T-helper 2 cell treated with Interferon-gamma antibody and Interleukin-4, amounts not matched to agents 5 μg/mL and 100 μg/mL, for 36 hours (primary cell): Measurements from ENCODE around the gene WDR37.

ENCODE experiments used
- DNase-seq: peaks from one replicate; pipeline ENCODE4 v3.0.0; 2021; ENCODE audit warnings: low spot score
- H3K27ac Mint-ChIP-seq: one replicate; pipeline ENCODE4 v1.8.0; 2021; ENCODE audit warnings: mild to moderate bottlenecking, mixed read lengths
- H3K27me3 Mint-ChIP-seq: one replicate; pipeline ENCODE4 v1.8.0; 2021; ENCODE audit warnings: low read depth, mixed read lengths
- H3K36me3 Mint-ChIP-seq: one replicate; pipeline ENCODE4 v1.8.0; 2021; ENCODE audit warnings: low read depth, mixed read lengths
- H3K4me1 Mint-ChIP-seq: one replicate; pipeline ENCODE4 v1.8.0; 2021; ENCODE audit warnings: low read depth, mixed read lengths
- H3K4me3 Mint-ChIP-seq: one replicate; pipeline ENCODE4 v1.8.0; 2022; ENCODE audit warnings: mild to moderate bottlenecking, moderate library complexity, mixed read lengths
- H3K9me3 Mint-ChIP-seq: one replicate; pipeline ENCODE4 v1.8.0; 2021; ENCODE audit warnings: mixed read lengths

WDR37 gene

GRCh38 chr10:1121271-1121970, 65.2 kb downstream of the WDR37 start:
- H3K4me3 Mint-ChIP-seq = no peak overlapping the region
- H3K27ac Mint-ChIP-seq = no peak overlapping the region
- peaks cover 59% of the 10 kb centered on the region for H3K36me3 Mint-ChIP-seq
- H3K9me3 Mint-ChIP-seq = no peaks in the 10 kb centered on the region
- no peaks in the 10 kb centered on the region for H3K27me3 Mint-ChIP-seq
- peaks cover 13% of the 10 kb centered on the region for H3K4me1 Mint-ChIP-seq
- DNase-seq = no peak

- peak overlapping the region; percentile 26 for H3K27ac Mint-ChIP-seq
- no peaks in the 10 kb centered on the region for H3K9me3 Mint-ChIP-seq
- H3K4me1 Mint-ChIP-seq = peaks cover 13% of the 10 kb centered on the region
- peaks cover 61% of the 10 kb centered on the region for H3K36me3 Mint-ChIP-seq
- no peaks in the 10 kb centered on the region for H3K27me3 Mint-ChIP-seq
- H3K4me3 Mint-ChIP-seq = no peak overlapping the region
- no peak for DNase-seq
Measured at GRCh38 chr10:1122349-1122748, 66.2 kb downstream of the WDR37 start.

- H3K27me3 Mint-ChIP-seq = no peaks in the 10 kb centered on the region
- peaks cover 13% of the 10 kb centered on the region for H3K4me1 Mint-ChIP-seq
- no peak overlapping the region for H3K27ac Mint-ChIP-seq
- no peaks in the 10 kb centered on the region for H3K9me3 Mint-ChIP-seq
- peaks cover 60% of the 10 kb centered on the region for H3K36me3 Mint-ChIP-seq
- no peak for DNase-seq
- no peak overlapping the region for H3K4me3 Mint-ChIP-seq
Measured at GRCh38 chr10:1123198-1123597, 67.0 kb downstream of the WDR37 start.

GRCh38 chr10:1123972-1124371, 67.8 kb downstream of the WDR37 start:
- peaks cover 13% of the 10 kb centered on the region for H3K4me1 Mint-ChIP-seq
- H3K36me3 Mint-ChIP-seq = peaks cover 56% of the 10 kb centered on the region
- H3K9me3 Mint-ChIP-seq = no peaks in the 10 kb centered on the region
- no peak overlapping the region for H3K4me3 Mint-ChIP-seq
- no peak for DNase-seq
- H3K27ac Mint-ChIP-seq = no peak overlapping the region
- H3K27me3 Mint-ChIP-seq = no peaks in the 10 kb centered on the region

GRCh38 chr10:1124796-1125195, 68.6 kb downstream of the WDR37 start:
- H3K4me1 Mint-ChIP-seq = peaks cover 13% of the 10 kb centered on the region
- H3K4me3 Mint-ChIP-seq = no peak overlapping the region
- DNase-seq = no peak
- H3K36me3 Mint-ChIP-seq = peaks cover 58% of the 10 kb centered on the region
- no peaks in the 10 kb centered on the region for H3K27me3 Mint-ChIP-seq
- no peaks in the 10 kb centered on the region for H3K9me3 Mint-ChIP-seq
- H3K27ac Mint-ChIP-seq = no peak overlapping the region

GRCh38 chr10:1126461-1126860, 70.3 kb downstream of the WDR37 start:
- Mint-ChIP-seq H3K36me3 (peaks cover 68% of the 10 kb centered on the region), H3K27me3 (no peaks in the 10 kb centered on the region), H3K4me1 (peaks cover 13% of the 10 kb centered on the region), H3K9me3 (no peaks in the 10 kb centered on the region), H3K27ac (no peak overlapping the region), H3K4me3 (no peak overlapping the region)
- DNase-seq = no peak

GRCh38 chr10:1127629-1128028, 71.4 kb downstream of the WDR37 start:
- H3K4me1 Mint-ChIP-seq = peaks cover 7% of the 10 kb centered on the region
- H3K27ac Mint-ChIP-seq = no peak overlapping the region
- H3K9me3 Mint-ChIP-seq = no peaks in the 10 kb centered on the region
- no peaks in the 10 kb centered on the region for H3K27me3 Mint-ChIP-seq
- DNase-seq = no peak
- H3K4me3 Mint-ChIP-seq = no peak overlapping the region
- peaks cover 61% of the 10 kb centered on the region for H3K36me3 Mint-ChIP-seq

GRCh38 chr10:1128115-1128514, 71.9 kb downstream of the WDR37 start:
- Mint-ChIP-seq H3K36me3 (peaks cover 58% of the 10 kb centered on the region), H3K9me3 (no peaks in the 10 kb centered on the region), H3K27ac (no peak overlapping the region), H3K4me1 (peaks cover 5% of the 10 kb centered on the region), H3K27me3 (no peaks in the 10 kb centered on the region), H3K4me3 (no peak overlapping the region)
- DNase-seq = no peak

- Mint-ChIP-seq H3K27me3 (no peaks in the 10 kb centered on the region), H3K36me3 (peaks cover 54% of the 10 kb centered on the region), H3K4me3 (no peak overlapping the region), H3K9me3 (no peaks in the 10 kb centered on the region), H3K27ac (no peak overlapping the region), H3K4me1 (peaks cover 3% of the 10 kb centered on the region)
- DNase-seq = no peak
Measured at GRCh38 chr10:1128649-1129048, 72.5 kb downstream of the WDR37 start.

- no peak overlapping the region for H3K4me3 Mint-ChIP-seq
- H3K9me3 Mint-ChIP-seq = no peaks in the 10 kb centered on the region
- H3K36me3 Mint-ChIP-seq = peaks cover 41% of the 10 kb centered on the region
- H3K27me3 Mint-ChIP-seq = no peaks in the 10 kb centered on the region
- peaks cover 7% of the 10 kb centered on the region for H3K4me1 Mint-ChIP-seq
- H3K27ac Mint-ChIP-seq = no peak overlapping the region
- DNase-seq = no peak
Measured at GRCh38 chr10:1130226-1130625, 74.0 kb downstream of the WDR37 start.

GRCh38 chr10:1130995-1131790, 75.0 kb downstream of the WDR37 start:
- Mint-ChIP-seq H3K27me3 (no peaks in the 10 kb centered on the region), H3K4me3 (no peak overlapping the region), H3K36me3 (peaks cover 37% of the 10 kb centered on the region), H3K9me3 (no peaks in the 10 kb centered on the region), H3K27ac (no peak overlapping the region), H3K4me1 (peaks cover 7% of the 10 kb centered on the region)
- DNase-seq = no peak

GRCh38 chr10:1132584-1132983, 76.4 kb downstream of the WDR37 start:
- H3K36me3 Mint-ChIP-seq = peaks cover 29% of the 10 kb centered on the region
- peaks cover 7% of the 10 kb centered on the region for H3K4me1 Mint-ChIP-seq

GRCh38 chr10:1133495-1134045, 77.4 kb downstream of the WDR37 start:
- H3K9me3 Mint-ChIP-seq = peaks cover 5% of the 10 kb centered on the region
- DNase-seq = no peak
- H3K4me1 Mint-ChIP-seq = peaks cover 7% of the 10 kb centered on the region
- peaks cover 26% of the 10 kb centered on the region for H3K36me3 Mint-ChIP-seq
- no peaks in the 10 kb centered on the region for H3K27me3 Mint-ChIP-seq
- H3K27ac Mint-ChIP-seq = no peak overlapping the region
- no peak overlapping the region for H3K4me3 Mint-ChIP-seq

More at GRCh38 chr10:1132584-1132983, 76.4 kb downstream of the WDR37 start:
- Mint-ChIP-seq H3K9me3 (no peaks in the 10 kb centered on the region), H3K4me3 (no peak overlapping the region), H3K27ac (no peak overlapping the region), H3K27me3 (no peaks in the 10 kb centered on the region)
- DNase-seq = no peak

GRCh38 chr10:1134156-1134555, 78.0 kb downstream of the WDR37 start:
- DNase-seq = no peak
- Mint-ChIP-seq H3K27ac (no peak overlapping the region), H3K27me3 (no peaks in the 10 kb centered on the region), H3K4me3 (no peak overlapping the region), H3K9me3 (peaks cover 10% of the 10 kb centered on the region), H3K36me3 (peaks cover 22% of the 10 kb centered on the region), H3K4me1 (peaks cover 7% of the 10 kb centered on the region)
